Measurements from ENCODE around the gene CD320. TPM values are rescaled to one million over a fixed set of nuclear protein-coding genes. Genes with fewer than 3 reads are reported as not detected.
"Not testable (repeated sequence)": the region's sequence is repeated elsewhere in the genome, so short reads cannot be mapped to it uniquely, and the experiment has no call there.

The CD320 gene
- total RNA-seq, 4 donors from 2014 or later: 11.8 to 41.0 (median 22.3) TPM

- Histone ChIP-seq H3K27me3 (peaks cover 14% of the 10 kb centered on the region), H3K27ac (no peak overlapping the region), H3K4me1 (peaks cover 22% of the 10 kb centered on the region), H3K9me3 (no peaks in the 10 kb centered on the region), H3K4me3 (peak overlapping the region; percentile 52), H3K36me3 (no peaks in the 10 kb centered on the region)
- WGBS: 37% methylated on average over 11 of the region's 11 CpGs
- TF ChIP-seq CTCF (IDR thresholded peaks at IDR 0.05) (no peak), POLR2AphosphoS5 (IDR thresholded peaks at IDR 0.05) (no peak), EP300 (IDR thresholded peaks at IDR 0.05) (no peak), POLR2A (IDR thresholded peaks at IDR 0.05) (no peak)
- DNase-seq (ENCODE audit: low spot score in 2 of 2): no peak
These were observed 35.3 kb upstream of the CD320 start for GRCh38 chr19:8343483-8343844.

DNA sequence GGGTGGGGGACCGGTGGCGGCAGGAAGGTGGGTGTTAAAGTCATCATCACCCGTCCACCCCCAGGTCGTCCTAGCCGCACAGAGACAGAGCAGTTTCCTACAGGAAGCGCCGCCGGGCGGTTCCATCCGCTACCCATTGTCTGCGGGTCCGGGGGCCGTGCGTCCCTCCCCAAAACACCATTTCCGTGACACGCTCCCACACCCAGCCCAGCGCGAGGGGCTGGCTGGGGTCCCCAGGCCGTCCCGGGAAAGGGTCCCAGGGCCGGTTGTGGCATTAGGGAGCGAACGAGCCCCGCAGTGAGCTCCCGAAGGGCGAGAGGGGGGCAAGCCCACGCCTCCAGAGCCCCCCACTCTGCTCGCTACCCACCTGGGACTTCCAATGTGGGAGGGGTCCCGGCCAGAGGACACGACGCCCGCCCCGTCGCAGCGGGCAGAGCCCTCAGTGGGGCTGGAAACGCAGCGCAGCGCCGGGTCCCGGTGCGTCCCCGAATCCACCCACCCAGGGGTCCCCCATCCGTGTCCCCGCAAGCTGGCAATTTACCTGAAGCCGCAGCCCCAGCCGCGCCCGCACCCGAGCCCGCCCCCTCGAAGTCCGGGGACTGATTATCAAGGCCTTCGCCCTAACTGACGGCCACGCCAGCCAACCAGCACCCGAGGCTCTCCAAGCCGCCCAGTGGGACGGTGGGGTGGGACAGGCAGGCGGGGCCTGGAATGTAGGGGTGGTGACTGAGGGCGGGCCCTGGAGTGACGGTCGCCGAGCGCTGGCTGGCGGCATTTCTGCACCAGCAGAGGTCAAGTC, 34.7 kb upstream of the CD320 start, which contains the start of gene KANK3:
TSS of gene KANK3 (minus strand) at position 579 of the 799 bp plus-strand sequence. CDS start 5,434 bp downstream, outside the sequence.
- Histone ChIP-seq H3K27me3 (peaks cover 14% of the 10 kb centered on the region), H3K27ac (peak within 1 kb of the TSS; percentile 79), H3K9me3 (no peaks in the 10 kb centered on the region), H3K36me3 (no peaks in the 10 kb centered on the region), H3K4me1 (peaks cover 17% of the 10 kb centered on the region), H3K4me3 (peak within 1 kb of the TSS; percentile 52)
- TF ChIP-seq CTCF (IDR thresholded peaks at IDR 0.05) (no peak), EP300 (IDR thresholded peaks at IDR 0.05) (no peak), POLR2A (IDR thresholded peaks at IDR 0.05) (peak in 1 of 2 donors; percentile 9)
- DNase-seq (ENCODE audit: low spot score in 2 of 2): peak; percentile 95 to 96
- under 1% methylated on average over 28 of the region's 65 CpGs for WGBS

GRCh38 chr19:8342316-8342683, 34.1 kb upstream of the CD320 start:
- H3K36me3 ChIP-seq: no peaks in the 10 kb centered on the region
- H3K27me3 ChIP-seq: peaks cover 17% of the 10 kb centered on the region
- peak overlapping the region; percentile 79 for H3K27ac ChIP-seq
- peak overlapping the region; percentile 52 for H3K4me3 ChIP-seq
- TF ChIP-seq POLR2A (IDR thresholded peaks at IDR 0.05): no peak
- TF ChIP-seq POLR2AphosphoS5 (IDR thresholded peaks at IDR 0.05): no peak
- no peak for TF ChIP-seq EP300 (IDR thresholded peaks at IDR 0.05)
- TF ChIP-seq CTCF (IDR thresholded peaks at IDR 0.05): no peak
- 54% methylated on average over 5 of the region's 14 CpGs for WGBS
- H3K4me1 ChIP-seq: peaks cover 15% of the 10 kb centered on the region
- DNase-seq (ENCODE audit: low spot score in 2 of 2): no peak
- no peaks in the 10 kb centered on the region for H3K9me3 ChIP-seq

DNA sequence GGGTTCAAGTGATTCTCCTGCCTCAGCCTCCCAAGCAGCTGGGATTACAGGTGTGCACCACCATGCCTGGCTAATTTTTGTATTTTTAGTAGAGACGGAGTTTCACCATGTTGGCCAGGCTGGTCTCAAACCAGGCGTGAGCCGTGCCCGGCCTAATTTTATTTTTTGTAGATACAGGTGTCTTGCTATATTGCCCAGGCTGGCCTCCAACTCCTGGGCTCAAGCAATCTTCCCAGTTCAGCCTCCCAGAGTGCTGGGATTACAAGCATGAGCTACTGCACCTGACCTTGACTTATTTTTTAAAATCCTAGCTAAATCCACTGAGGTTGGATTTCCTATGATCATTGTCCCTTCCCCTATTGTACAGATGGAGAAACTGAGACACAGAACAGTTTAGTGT, 33.3 kb upstream of the CD320 start:
- Histone ChIP-seq H3K4me1 (peaks cover 15% of the 10 kb centered on the region), H3K27me3 (peaks cover 17% of the 10 kb centered on the region)
- not testable (repeated sequence) for H3K9me3 ChIP-seq; H3K27ac ChIP-seq; H3K4me3 ChIP-seq; DNase-seq (ENCODE audit: low spot score in 2 of 2); H3K36me3 ChIP-seq
- 99% methylated on average over 4 of the region's 4 CpGs for WGBS

DNA sequence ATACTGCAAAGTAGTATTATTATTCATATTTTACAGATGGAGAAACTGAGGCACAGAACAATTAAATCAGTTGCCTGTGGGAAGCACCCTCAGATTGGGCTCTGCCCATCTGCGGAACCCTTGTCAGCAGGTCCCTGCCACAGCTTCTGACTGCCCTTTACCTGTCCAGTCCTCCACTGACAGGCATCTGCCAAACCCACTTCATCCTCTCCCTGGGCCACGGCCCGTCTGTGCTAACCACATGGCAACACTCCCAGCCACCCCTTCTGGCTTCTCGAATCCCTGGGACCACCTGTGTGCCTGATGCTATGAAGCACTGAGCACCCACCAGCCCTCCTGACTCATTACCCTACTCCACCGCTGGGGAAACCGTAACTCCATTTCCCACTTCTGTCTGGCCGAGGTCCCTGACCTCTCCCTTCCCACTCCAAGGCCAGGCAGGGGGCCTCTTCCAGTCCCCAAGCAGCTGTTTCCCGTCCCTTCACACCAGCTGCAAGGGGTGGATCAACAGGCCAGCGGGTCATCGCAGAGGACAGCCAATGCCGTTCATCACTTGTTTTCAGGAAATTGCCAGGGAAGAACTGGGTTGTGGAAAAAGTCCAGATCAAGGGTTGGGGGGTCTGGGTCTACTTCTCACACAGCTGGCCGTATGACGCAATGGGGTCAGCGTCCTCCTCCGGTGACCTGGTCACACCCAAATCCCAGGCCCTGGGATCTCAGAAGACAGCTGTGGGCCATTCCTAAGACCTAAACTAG, 32.4 kb upstream of the CD320 start:
- H3K9me3 ChIP-seq: no peaks in the 10 kb centered on the region
- no peak for DNase-seq (ENCODE audit: low spot score in 2 of 2)
- 39% methylated on average over 15 of the region's 15 CpGs for WGBS
- no peak overlapping the region for H3K4me3 ChIP-seq
- no peaks in the 10 kb centered on the region for H3K36me3 ChIP-seq
- no peak for TF ChIP-seq POLR2A (IDR thresholded peaks at IDR 0.05)
- peak in 1 of 2 donors; percentile 5 for TF ChIP-seq CTCF (IDR thresholded peaks at IDR 0.05)
- no peak overlapping the region for H3K27ac ChIP-seq
- H3K27me3 ChIP-seq: peaks cover 24% of the 10 kb centered on the region
- peaks cover 20% of the 10 kb centered on the region for H3K4me1 ChIP-seq
